CD4-positive, alpha-beta T cell treated with Interleukin-17A for 1 hour (primary cell): ENCODE measurements around the gene GOLM1.
"Not testable (repeated sequence)": the region's sequence is repeated elsewhere in the genome, so short reads cannot be mapped to it uniquely, and the experiment has no call there.

Experiments used
- DNase-seq: peaks from one replicate; pipeline ENCODE4 v3.0.0-alpha.2; 2020

Gene GOLM1, protein sequence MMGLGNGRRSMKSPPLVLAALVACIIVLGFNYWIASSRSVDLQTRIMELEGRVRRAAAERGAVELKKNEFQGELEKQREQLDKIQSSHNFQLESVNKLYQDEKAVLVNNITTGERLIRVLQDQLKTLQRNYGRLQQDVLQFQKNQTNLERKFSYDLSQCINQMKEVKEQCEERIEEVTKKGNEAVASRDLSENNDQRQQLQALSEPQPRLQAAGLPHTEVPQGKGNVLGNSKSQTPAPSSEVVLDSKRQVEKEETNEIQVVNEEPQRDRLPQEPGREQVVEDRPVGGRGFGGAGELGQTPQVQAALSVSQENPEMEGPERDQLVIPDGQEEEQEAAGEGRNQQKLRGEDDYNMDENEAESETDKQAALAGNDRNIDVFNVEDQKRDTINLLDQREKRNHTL

DNA sequence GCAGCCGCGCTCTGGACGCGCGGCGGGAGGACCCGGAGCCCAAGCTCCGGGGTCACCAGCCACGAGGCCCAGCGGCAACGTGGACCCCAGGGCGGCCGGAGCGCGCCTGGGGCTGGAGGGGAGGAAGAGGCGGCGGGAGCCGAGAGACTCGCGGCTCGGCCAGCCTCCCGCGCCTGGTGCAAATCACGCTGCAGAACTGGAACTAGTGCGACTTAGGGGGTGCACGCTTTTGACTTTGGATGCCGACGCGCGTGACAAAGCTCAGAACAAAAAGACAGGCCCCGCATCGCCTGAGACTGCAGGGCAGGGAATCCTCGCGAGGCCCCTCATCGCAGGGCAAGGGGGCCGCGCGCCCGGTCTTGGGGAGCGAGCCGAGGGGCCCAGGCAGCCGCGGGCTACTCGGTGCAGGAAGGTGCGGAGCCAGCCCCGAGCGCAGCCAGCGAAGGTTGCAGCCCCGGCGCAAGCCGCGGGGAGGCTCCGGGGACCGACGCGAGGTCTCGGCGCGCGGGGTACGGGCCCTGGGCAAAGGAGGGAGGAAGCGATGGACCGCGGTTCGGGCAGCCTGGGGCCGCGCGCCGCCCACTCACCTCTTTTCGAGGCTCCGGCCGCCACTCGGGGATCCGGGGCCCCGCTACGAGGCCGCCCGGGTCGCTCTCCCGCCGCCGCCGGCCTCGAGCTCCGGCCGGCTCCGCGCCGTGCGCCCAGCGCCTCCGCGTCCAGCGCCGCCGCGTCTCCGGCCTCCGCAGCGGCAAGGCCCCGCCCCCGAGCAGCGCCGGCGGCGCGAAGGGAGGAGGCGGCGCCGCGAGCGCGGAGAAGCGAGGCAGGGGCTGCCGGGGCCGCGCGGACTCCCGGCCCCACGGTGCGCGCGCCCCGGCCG is at the start of gene GOLM1:
Gene GOLM1, minus strand, starts transcription at position 735 of the 877 bp plus-strand sequence. CDS start 20,238 bp downstream, outside the sequence.
- DNase-seq, result peak; percentile 7

DNA sequence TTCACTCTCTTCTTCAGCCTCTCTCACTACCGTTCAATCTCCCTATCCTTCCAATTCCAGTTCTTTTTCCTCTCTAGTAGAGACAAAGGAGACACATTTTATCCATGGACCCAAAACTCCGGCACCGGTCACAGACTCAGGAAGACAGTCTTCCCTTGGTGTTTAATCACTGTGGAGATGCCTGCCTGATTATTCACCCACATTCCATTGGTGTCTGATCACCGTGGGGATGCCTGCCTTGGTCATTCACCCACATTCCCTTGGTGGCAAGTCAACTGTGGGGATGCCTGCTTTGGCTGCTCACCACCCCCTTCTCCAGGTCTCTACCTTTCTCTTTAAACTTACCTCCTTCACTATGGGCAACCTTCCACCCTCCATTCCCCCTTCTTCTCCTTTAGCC is 47.3 kb upstream of the GOLM1 start:
- not testable (repeated sequence) for DNase-seq

DNA sequence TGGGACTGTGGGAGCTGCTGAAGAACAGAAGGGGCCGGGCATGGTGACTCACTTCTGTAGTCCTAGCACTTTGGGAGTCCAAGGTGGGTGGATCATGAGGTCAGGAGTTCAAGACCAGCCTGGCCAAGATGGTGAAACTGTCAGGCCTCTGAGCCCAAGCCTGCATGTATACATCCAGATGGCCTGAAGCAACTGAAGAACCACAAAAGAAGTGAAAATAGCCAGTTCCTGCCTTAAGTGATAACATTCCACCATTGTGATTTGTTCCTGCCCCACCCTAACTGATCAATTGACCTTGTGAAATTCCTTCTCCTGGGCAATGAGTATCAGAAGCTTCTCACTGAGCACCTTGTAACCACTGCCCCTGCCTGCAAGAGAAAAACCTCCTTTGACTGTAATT is 46.6 kb upstream of the GOLM1 start:
- not testable (repeated sequence) for DNase-seq

DNA sequence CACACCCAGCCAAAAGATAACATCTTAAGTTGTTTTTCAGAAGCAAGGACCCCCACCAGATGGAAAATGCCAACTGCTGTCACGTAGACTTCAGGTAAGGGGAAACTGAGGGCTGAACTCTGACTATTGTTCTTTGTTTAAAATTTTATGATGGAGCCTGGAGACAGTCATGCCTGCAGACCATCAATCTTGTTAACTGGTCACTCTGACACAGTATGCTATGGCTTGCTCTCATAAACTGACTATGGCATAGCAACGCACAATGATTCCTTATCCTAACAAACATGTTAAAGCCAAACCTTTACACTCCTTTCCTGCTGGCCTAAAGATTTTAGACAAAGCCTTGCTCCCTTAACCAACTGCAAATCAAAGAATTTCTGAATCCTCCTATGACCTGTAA is 43.6 kb upstream of the GOLM1 start:
- DNase-seq, result no peak

DNA sequence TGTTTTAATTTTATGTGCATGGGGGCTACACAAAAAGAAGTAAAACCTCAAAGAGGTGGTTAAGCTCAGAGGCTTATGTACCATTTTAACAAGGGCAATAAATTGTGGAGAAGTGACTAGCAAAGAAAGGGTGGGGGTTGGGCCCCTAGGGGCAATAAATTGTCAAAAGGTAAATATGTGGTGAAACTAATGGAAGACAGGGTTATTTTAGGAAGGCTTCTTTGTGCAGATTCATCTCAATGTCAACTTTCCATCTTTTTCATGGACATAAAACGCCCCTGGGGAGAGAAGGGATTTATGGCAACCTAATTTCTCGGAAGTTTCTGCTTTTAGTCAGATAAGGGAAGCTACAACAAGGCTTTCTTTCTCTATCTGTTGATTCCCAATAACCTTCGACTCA is 42.5 kb upstream of the GOLM1 start:
- DNase-seq, result no peak

DNA sequence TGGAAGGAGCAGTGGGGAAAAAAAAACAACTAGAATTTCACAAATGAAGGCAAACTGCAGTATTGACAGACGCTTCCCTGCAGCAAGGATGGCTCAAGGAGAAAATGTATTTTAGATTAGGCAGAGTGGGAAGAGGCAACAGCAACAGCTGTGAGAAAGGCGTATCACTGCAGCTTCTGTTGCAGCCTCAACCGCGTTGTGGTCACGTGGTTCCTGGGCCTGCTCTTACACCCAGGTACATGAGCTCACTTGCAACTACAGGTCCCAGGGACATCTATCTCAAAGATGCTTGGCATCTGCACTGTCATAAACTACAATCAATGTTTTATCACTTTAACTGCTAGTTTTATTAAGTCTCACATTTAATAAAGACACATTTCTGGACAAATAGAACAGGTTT is 36.0 kb upstream of the GOLM1 start:
- DNase-seq, result no peak

DNA sequence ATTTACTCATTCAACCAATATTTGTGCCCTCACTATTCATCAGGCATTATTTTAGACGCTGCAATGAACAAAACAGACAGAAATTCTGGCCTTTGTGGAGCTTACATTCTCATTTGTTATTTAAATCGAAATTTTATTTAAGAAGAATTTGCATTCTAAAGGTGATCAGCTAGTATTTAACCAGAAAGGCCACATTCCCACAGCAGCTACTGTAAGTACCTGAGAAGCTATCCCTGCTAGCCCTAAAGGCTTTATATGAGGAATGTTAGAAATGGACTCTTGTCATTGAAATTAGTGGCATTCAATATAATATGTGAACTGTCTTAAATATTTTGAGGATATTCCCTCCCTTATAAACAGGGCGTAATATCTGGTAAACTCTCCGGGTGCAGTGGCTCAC is 35.0 kb upstream of the GOLM1 start:
- DNase-seq, result no peak

DNA sequence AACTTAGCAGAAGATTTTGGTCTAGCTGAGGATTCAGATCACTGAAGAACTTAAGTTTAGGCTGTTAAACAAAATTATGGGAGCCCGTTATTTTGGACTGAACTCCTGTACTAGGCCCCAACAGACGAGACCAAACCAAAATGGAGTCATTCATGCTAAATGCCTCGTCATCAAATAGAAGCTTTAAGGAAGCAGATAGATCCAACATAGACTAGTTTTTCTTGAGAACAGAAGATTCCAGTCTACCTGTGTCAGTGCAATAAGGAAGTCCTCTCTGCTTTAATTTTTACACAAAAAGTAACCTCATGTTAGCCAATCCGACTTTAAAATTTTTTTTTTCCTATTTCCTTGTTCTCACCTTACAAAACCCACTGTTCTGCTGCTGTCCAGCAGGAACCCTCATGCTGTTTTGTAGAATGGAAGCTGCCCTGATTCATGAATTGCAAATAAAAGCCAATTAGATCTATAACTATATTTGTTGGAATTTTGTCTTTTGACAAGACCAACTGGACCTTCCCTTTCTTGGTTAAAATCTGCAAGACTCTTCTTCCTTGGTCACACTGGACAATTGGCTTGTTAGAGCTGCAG is 29.0 kb upstream of the GOLM1 start:
- no peak for DNase-seq

DNA sequence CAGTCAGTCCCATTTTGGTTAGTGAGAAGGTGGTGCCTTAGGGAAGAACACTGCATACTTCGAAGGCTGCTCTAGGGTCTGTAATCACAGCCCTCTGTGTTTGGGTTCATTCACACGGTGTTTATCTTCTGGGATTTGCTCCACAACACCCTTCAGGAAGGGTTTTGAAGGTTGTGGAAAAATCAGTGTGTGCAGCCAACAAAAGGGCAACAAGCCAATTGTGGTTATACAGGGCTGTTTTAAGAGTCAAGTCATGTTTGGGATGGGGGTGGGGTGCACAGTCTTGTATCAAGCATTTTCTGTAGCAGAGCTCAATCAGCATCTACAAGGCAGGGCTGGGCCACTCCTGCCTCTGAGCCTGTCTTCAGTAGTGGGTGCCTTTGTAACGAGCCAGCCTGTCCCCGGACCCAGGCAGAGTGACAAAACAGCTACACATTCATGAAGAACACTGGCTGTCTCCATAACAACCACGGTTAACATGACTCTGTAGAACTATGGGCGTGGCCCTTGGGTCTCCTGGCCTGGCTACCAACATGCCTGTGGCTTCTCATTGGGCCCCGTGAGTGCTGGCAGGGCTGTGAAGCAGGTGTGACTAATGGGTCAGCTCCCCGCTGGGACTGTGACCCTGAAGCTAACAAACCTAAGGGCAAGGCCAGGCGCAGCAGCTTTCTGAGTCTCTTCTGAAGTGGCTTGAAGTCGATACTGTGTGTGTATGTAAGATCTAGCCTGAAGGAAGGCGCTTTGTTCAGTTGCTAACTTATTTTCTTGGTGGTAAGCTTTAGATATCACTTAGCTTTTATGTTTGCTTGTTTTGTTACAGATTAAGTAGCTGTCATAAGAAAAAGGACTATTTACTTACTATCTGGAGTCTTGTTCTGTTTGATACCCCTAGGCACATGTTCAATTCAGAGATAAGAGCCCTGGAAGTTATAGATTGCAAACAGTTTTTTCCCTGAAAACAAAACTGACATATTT is 27.9 kb upstream of the GOLM1 start:
- DNase-seq, result no peak

DNA sequence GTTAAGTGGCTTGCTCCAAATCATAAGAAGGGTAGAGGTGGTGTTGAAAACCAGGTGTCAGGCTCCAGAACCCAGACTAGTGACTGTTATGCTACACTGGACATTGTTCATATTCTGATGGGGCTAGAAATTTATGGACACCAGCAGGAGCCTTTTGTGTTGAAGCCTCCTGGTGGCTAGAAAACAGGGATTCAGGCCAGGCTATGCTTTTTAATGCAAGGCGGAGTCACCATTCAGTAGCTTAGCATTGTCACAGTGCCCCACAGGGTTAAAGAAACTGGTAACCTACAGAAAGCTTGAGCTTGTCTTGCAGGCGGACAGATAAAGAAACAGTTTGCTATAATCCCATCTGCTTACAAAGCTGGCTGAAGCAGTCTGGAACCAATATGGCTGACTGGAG is 23.0 kb upstream of the GOLM1 start:
- DNase-seq, result no peak

DNA sequence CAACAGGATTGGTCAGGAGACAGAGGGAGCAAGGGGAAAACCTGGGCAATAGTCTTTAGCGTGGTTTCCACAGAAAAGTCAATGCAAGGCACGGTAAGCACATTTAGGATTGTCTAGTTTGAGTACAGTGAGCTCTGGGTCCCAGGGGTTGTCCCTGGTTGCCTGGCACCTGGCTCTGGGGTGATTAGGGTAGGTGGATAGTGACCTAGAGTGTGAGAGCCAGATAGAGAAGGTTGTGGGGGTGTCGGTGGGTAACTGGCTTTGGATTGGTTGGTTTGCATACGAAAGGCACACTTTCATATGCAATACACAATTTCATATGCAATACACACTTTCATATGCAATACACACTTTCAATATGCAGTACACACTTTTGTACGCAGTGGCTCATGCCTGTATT is 20.1 kb upstream of the GOLM1 start:
- no peak for DNase-seq

DNA sequence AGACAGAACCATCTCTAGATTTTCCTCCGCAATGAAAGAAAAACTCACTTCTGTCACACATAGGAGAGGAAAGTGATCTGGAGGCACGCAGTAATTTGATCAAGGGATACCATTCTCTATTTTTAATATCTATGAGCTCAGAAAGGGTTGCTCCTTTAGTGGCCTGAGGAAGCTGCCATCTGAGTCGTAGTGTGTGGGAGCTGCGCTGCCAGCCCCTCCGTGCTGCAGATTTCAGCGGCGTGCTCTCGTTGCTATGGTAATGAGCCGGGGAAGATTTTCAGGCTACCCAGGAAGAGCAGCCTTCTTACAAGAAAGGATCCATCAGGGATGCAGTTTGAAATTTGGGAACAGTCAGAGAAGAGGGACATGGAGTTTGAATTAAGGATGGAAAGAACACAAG is 17.1 kb upstream of the GOLM1 start:
- no peak for DNase-seq

DNA sequence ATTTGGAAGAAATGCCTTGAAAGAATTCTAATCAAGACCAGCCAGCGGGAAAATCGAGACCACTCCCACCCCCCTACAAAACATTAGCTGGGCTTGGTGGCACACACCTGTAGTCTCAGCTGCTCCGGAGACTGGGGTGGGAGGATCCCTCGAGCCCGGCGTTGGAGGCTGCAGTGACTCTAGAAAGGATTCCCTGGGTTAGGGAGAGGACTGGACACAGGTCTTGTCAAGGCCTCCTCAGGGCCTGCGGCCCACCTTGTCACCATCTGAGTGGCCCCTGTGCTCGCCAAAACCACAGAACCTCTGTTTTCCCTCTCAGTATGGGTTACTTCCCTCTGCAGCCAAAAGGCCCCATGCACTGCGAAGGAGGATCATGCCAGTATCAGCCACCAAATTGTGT is 16.5 kb upstream of the GOLM1 start:
- DNase-seq, result no peak

DNA sequence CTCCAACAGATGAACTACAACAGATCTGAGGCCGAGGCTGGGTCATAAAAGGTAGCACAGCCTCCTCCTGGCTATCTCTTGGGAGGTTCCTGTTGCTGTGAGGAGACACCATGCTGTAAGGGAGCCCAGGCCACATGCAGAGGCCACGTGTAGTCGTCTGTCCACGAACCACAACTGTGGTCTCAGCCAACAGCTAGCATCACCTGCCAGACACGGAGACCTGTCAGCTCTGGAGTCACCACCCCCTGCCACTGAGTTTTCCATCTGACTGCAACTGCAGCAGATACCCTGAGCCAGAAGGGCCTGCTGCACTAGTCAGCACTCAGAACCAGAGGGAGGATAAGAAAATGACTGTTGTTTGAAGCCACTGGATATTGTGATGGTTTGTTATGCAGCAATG is 12.7 kb upstream of the GOLM1 start:
- no peak for DNase-seq

DNA sequence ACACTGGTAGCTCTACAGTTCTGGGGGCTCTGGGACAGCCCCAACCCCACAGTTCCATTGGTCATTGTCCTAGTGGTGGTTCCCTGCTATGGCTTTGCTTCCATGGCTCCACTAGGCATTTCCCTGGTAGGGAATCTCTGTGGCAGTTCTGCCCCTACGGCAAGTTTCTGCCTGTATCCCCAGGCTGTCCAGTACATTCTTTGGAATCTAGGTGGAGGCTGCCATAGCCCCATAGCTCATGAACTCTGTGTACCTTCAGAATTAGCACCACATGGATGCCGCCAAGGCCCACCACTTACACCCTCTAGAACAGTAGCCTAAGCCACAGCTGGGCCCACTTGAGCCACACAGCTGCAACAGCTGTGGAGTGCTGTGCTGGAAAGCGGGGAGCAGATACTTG is 3.3 kb upstream of the GOLM1 start:
- no peak for DNase-seq

DNA sequence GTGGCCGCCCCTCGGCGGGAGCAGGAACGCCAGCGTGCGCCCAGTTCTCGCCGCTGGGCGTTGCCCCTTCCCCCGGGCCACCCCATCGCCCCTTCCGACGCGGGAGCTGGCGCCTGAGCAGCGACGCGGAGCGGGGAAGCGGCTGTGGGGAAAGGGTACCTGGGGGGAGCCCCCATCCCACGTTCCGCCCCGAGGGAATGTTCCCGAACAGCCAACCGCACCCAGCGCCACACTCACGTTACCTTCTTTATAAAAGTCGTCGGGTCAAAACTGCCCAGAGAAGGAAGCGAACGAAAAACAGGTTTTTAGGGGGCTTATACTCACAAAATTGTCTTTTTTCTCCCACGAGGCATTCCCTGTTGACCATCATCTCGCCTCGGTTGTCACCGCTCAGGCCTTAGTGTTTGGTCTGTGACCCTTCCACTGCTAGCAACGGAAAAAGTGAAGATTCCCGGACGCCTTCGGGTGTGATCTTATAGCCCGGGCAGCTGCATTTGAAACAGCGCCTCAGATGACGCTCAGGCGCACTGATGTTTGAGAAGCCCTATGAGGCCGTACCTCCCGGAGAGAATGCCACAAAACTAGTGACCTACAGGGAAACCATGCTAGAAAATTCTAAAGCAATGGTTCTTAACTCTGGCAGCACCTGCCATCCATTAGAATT is 475 bp upstream of the GOLM1 start:
- peak; percentile 7 for DNase-seq

DNA sequence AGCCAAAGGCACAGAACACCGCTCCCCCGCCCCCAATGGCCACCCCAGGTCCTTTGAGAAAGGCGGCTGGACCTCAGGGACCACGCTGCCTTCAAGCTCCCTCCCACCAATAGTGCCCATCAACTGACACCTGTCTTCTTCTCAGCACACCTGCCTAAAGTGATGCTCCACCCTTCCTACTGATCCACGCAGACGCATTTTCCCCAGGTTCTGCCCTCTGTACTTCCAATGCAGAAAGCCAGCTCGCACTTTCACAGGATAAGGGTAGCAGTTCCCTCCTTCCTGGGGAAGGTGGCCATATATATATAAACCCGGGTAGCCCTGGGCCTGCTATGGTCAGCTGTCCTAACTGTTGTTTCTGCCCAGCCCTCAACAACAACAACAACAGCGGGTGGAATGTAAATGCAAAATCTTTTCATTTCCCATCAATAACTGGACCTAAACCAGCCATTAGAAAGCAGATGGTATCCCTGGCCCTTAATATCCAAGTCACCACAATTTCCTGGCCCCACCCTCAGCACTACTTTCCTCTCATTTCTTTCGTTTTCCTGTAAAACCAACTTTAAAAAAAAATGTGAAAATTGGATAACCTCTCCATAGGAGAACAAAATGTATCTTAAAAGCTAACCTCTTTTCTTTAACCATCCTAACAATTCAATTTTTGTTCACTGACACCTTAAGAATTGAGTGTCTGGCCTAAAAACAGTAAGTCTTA is 1.7 kb downstream of the GOLM1 start:
- DNase-seq, result no peak

DNA sequence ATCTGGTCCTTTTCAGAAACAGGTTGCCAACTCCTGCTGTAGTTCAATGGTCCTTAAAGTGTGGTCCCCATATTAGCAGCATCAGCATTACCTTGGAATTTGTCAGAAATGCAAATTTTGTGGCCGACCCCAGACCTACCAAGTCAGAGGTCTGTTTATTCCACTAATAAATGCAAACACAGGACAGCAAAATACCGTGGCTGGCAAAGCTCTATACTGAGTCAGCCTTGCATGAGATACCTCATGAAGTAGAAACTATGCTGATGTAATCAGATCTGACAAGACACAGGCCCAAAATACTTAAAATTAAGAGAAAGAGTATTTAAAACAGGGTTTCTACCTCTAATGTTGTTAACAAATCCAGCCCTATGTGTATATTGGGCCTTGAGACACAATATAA is 3.0 kb downstream of the GOLM1 start:
- no peak for DNase-seq

DNA sequence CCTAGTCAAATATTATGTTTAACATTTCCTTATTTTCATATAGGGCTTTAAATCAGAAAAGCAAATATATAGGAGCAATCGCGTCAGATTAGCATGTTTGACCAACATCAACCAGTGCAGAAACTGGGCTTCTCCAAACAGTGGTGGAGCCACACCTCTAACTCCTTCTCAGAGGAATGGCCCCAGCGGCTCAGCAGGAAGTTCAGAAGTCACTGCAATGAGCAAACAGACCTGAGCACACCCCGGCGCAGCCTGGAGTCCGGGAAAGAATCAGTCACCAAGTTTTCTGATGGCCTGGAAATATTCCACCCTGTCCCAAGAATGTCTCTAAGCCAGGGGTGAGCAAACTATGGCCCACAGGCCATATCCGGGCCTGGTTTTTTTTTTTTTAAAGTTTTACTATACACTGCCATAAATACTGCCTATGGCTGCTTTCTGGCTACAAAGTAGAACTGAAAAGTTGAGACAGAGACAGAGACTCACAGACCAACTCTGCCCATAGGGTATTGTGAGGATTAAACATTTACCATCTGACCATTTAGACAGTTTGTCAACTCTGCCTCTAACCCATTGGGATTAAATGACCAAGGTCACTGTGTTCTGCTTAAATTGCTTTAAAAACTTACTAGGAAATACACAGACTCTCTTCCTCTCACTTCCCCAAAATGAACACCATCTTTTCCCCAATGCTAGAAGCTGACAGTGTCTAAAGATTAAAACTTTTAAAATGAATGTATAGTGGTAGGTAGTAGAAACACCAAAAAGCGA is 5.4 kb downstream of the GOLM1 start:
- DNase-seq, result no peak

DNA sequence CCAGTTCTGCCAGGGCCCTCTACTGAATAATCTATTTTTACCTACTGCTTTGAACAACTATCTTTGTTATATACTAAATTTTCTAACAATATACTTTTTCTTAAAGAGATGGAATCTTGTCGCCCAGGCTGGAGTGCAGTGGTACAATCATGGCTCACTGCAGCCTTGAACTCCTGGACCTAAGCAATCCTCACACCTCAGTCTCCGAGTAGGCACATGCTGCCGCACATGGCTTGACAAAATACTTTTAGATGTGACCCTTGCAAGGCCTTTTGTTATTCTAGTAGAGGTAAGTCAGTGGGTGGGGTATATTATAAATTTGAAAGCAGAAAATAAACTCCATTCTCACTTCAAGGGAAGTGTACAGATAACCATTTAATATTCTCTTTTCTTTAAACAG is 7.9 kb downstream of the GOLM1 start:
- DNase-seq, result no peak

DNA sequence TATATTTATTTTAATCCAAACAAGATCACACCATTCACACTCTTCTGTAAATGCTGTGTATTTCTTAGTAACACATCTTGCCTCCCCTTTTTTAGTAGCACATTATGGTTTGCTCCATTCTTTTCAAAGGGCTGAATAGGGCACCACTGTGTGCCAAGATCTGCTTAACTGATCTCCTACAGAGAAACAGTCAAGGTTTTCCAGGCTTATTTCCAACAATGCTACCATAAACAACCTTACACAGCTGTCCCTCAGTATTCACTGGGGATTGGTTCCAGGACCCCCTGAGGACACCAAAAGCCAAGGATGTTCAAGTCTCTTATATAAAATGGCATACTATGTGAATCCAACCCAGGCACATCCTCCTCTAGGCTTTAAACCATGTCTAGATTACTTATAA is 16.5 kb downstream of the GOLM1 start:
- no peak for DNase-seq
